Measurements from ENCODE around the gene RNF225. TPM values are rescaled to one million over a fixed set of nuclear protein-coding genes. Genes with fewer than 3 reads are reported as not detected.
"Not testable (repeated sequence)": the region's sequence is repeated elsewhere in the genome, so short reads cannot be mapped to it uniquely, and the experiment has no call there.

Gene RNF225
- total RNA-seq, 1 donor from 2014 or later = not detected

GRCh38 chr19:58440556-58440955 is 45.1 kb downstream of the RNF225 start:
- Mint-ChIP-seq H3K27me3 (ENCODE audit: unreplicated experiment) (peaks cover 14% of the 10 kb centered on the region), H3K9me3 (ENCODE audit: unreplicated experiment) (peaks cover 15% of the 10 kb centered on the region), H3K27ac (ENCODE audit: unreplicated experiment) (no peak overlapping the region), H3K4me1 (ENCODE audit: unreplicated experiment) (no peaks in the 10 kb centered on the region), H3K36me3 (ENCODE audit: low read depth, unreplicated experiment) (peaks cover 32% of the 10 kb centered on the region), H3K4me3 (ENCODE audit: unreplicated experiment) (peak overlapping the region; percentile 76)
- DNase-seq (ENCODE audit: low spot score) = no peak
- TF ChIP-seq, protein P1, sequence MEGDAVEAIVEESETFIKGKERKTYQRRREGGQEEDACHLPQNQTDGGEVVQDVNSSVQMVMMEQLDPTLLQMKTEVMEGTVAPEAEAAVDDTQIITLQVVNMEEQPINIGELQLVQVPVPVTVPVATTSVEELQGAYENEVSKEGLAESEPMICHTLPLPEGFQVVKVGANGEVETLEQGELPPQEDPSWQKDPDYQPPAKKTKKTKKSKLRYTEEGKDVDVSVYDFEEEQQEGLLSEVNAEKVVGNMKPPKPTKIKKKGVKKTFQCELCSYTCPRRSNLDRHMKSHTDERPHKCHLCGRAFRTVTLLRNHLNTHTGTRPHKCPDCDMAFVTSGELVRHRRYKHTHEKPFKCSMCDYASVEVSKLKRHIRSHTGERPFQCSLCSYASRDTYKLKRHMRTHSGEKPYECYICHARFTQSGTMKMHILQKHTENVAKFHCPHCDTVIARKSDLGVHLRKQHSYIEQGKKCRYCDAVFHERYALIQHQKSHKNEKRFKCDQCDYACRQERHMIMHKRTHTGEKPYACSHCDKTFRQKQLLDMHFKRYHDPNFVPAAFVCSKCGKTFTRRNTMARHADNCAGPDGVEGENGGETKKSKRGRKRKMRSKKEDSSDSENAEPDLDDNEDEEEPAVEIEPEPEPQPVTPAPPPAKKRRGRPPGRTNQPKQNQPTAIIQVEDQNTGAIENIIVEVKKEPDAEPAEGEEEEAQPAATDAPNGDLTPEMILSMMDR (IDR thresholded peaks at IDR 0.05; ENCODE audit: unreplicated experiment) = no peak

DNA sequence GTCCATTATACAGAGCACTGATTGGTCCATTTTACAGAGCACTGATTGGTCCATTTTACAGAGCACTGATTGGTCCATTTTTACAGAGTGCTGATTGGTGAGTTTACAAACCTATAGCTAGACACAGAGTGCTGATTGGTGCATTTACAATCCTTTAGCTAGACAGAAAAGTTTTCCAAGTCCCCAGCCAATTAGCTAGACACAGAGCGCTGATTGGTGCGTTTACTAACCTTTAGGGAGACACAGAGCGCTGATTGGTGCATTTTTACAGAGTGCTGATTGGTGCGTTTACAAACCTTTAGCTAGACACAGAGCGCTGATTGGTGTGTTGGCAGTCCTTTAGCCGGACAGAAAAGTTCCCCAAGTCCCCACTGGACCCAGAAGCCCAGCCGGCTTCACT is 47.5 kb downstream of the RNF225 start:
- not testable (repeated sequence) for H3K4me1 Mint-ChIP-seq (ENCODE audit: unreplicated experiment); H3K4me3 Mint-ChIP-seq (ENCODE audit: unreplicated experiment); H3K27ac Mint-ChIP-seq (ENCODE audit: unreplicated experiment); DNase-seq (ENCODE audit: low spot score)
- Mint-ChIP-seq H3K27me3 (ENCODE audit: unreplicated experiment) (peaks cover 17% of the 10 kb centered on the region), H3K9me3 (ENCODE audit: unreplicated experiment) (peaks cover 11% of the 10 kb centered on the region), H3K36me3 (ENCODE audit: low read depth, unreplicated experiment) (peaks cover 23% of the 10 kb centered on the region)

Small RNAs within 50 kb of the gene (microRNA-seq; reads per million reads assigned to microRNA genes)
- gene MIR4754 (ENCODE audit: unreplicated experiment) = 0.90 reads per million, percentile 9 among the genes with 10 or more reads in this experiment

Other genes with a start within 250 kb of the RNF225 start
- 14.9 TPM for gene ZNF329, start 244.9 kb upstream of the RNF225 start, total RNA-seq (ENCODE audit: unreplicated experiment)
- 21.4 TPM for gene ZNF274, start 212.6 kb upstream of the RNF225 start, total RNA-seq (ENCODE audit: unreplicated experiment)
- gene ZNF544, start 166.7 kb upstream of the RNF225 start, total RNA-seq (ENCODE audit: unreplicated experiment) = 44.3 TPM
- gene ZNF8, start 116.7 kb upstream of the RNF225 start, total RNA-seq (ENCODE audit: unreplicated experiment) = 11.2 TPM
- gene ERVK3-1, start 90.3 kb upstream of the RNF225 start, total RNA-seq (ENCODE audit: unreplicated experiment) = 40.6 TPM
- gene ZSCAN22, start 68.7 kb upstream of the RNF225 start, total RNA-seq (ENCODE audit: unreplicated experiment) = 3.2 TPM
- 41.9 TPM for gene A1BG, start 42.2 kb upstream of the RNF225 start, total RNA-seq (ENCODE audit: unreplicated experiment)
- gene ZNF497, start 32.9 kb upstream of the RNF225 start, total RNA-seq (ENCODE audit: unreplicated experiment) = 3.6 TPM
- gene ZNF837, start 14.6 kb upstream of the RNF225 start, total RNA-seq (ENCODE audit: unreplicated experiment) = 4.5 TPM
- 1,047 TPM for gene RPS5, start 8.4 kb upstream of the RNF225 start, total RNA-seq (ENCODE audit: unreplicated experiment)
- gene ZNF584, start 13.0 kb downstream of the RNF225 start, total RNA-seq (ENCODE audit: unreplicated experiment) = 6.0 TPM
- 1.2 TPM for gene ZNF132, start 44.5 kb downstream of the RNF225 start, total RNA-seq (ENCODE audit: unreplicated experiment)
- gene ZNF324B, start 56.0 kb downstream of the RNF225 start, total RNA-seq (ENCODE audit: unreplicated experiment) = 5.2 TPM
- 10.5 TPM for gene ZNF324, start 71.4 kb downstream of the RNF225 start, total RNA-seq (ENCODE audit: unreplicated experiment)
- 9.9 TPM for gene ZNF446, start 80.7 kb downstream of the RNF225 start, total RNA-seq (ENCODE audit: unreplicated experiment)
- gene SLC27A5, start 116.3 kb downstream of the RNF225 start, total RNA-seq (ENCODE audit: unreplicated experiment) = 4.7 TPM
- 22.2 TPM for gene ZBTB45, start 124.2 kb downstream of the RNF225 start, total RNA-seq (ENCODE audit: unreplicated experiment)
- gene TRIM28, start 148.4 kb downstream of the RNF225 start, total RNA-seq (ENCODE audit: unreplicated experiment) = 457 TPM
- gene CHMP2A, start 159.4 kb downstream of the RNF225 start, total RNA-seq (ENCODE audit: unreplicated experiment) = 130 TPM
- 81.6 TPM for gene UBE2M, start 163.0 kb downstream of the RNF225 start, total RNA-seq (ENCODE audit: unreplicated experiment)
- gene MZF1, start 177.7 kb downstream of the RNF225 start, total RNA-seq (ENCODE audit: unreplicated experiment) = 18.6 TPM

All from endothelial cell (in vitro differentiated cells).